Measurements from ENCODE around the gene TGFBR3L.

GRCh38 chr19:7914598-7915045 lies at the start of gene TGFBR3L:
- TF ChIP-seq MAX (IDR thresholded peaks at IDR 0.05; ENCODE audit: insufficient read depth, insufficient read length) (no peak), POLR2AphosphoS5 (IDR thresholded peaks at IDR 0.05; ENCODE audit: insufficient read depth, low read depth, low read length) (no peak), CTCF (IDR thresholded peaks at IDR 0.05; ENCODE audit: extremely low read depth in 1 of 2, insufficient read depth in 1 of 2, low read depth in 1 of 2, low read length in 2 of 2) (no peak)
